NOMO-1 treated with DMSO at 0.1 percent for 48 hours (cell line): ENCODE results near the gene SEMA4D.
A peak's percentile ranks its signal among the peaks of the same experiment; 100 is the strongest.

Source experiments
- DNase-seq: peaks from one replicate; lab custom pipeline; 2025; ENCODE audit not compliant: unreplicated experiment; lab: John Stamatoyannopoulos, UW

SEMA4D gene

GRCh38 chr9:89497978-89498851 lies at the start of gene SEMA4D:
Gene SEMA4D, minus strand, starts transcription at chr9:89498113. Its CDS starts 92,657 bp downstream, at chr9:89405456.
- peak; percentile 36 for DNase-seq

DNA sequence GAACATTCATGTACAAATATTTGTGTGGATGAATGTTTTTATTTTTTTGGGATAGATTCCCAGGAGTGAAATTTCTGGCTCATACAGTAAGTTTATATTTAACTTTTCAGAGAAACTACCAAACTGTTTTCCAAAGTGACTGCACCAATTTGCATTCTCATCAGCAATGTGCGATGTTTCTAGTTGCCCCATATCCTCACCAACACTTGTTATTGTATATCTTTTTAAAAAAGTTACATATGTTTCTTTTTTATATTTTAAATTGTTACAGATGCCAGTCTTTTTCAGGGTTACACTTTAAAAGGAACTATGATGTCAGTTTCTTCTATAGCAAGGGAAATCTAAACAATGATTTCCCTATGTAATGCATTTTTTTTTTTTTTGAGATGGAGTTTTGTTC lies 49.1 kb upstream of the SEMA4D start:
- no peak for DNase-seq

DNA sequence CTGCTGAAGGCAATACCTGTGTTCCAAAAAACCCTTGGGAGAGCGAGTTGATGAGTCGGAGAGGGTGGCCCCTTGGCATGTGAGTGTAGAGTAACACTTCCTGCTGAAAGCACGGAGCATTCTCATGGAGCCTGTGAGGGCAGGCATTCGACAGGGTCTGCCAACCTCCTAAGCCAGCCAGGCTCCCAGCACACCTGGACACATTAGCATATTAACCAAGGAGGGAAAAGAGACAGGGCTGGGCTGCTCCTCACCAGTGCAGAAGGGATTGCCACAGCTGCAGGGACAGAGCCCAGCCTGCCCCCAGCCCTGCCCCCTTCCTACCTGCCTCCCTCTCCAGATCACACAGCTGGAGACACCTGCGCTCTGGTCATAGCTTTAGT lies 46.4 kb upstream of the SEMA4D start:
- DNase-seq = no peak

GRCh38 chr9:89543621-89544278 lies 45.8 kb upstream of the SEMA4D start:
- DNase-seq = no peak

DNA sequence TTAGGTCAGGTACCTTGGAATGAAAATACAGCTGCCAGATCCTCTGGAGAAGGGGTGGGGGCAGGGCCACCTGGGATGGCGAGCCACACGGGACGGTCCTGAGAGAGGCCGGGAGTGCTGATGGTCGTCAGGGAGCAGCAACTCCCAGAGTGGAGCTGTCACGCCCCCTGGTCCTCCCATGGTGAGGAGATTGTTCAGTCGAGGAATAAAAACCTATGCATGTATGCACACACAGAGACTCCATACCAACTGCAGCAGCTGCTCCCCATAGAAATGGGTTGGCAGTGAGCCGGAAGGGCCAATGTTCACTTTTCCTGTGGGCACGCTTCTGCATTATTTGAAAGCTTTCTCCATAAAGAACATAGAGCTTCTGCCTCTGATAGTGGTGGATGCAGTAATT lies 45.2 kb upstream of the SEMA4D start:
- DNase-seq = no peak

- no peak for DNase-seq
Observed at GRCh38 chr9:89542401-89543021, 44.6 kb upstream of the SEMA4D start.

DNA sequence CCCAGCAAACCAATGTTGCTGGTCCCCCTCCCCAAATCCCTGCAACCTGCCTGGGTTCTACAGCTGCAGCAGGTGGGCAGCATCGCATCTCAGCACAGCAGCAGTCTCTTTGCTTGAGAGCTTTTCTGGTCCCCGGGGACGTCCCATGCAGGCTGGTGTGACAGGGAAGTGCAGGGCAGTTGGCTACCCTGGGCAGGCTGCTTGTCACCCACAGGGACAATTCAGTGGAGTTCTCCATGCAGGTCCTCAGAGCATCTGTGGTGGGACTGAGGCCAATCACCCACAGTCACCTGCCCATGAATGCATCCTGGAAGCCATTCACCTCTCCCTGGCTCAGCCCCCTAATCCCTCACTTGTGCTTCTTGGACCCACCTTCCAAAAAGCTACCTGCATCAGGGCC lies 43.9 kb upstream of the SEMA4D start:
- DNase-seq = no peak

DNA sequence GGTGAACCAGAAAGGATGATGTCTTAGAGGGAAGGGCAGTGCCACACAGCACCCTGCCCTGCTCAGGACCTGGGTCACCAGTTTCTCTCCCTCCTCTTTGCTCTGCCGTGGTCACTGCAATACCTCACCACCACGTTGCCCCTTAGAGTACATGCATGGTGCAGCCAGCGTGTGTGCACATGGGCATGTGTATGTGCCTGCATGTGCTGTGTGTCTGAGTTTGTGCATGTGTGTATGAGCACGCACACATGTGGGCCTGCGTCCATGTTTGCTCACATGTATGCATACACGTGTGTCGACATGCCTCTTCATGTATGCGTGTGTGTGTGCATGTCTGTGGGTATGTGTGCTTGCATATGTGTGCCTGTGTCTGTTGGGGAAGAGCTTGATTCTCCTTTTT lies 41.5 kb upstream of the SEMA4D start:
- DNase-seq = no peak

GRCh38 chr9:89538871-89539270 lies 41.0 kb upstream of the SEMA4D start:
- no peak for DNase-seq

GRCh38 chr9:89537166-89537565 lies 39.3 kb upstream of the SEMA4D start:
- DNase-seq = no peak

DNA sequence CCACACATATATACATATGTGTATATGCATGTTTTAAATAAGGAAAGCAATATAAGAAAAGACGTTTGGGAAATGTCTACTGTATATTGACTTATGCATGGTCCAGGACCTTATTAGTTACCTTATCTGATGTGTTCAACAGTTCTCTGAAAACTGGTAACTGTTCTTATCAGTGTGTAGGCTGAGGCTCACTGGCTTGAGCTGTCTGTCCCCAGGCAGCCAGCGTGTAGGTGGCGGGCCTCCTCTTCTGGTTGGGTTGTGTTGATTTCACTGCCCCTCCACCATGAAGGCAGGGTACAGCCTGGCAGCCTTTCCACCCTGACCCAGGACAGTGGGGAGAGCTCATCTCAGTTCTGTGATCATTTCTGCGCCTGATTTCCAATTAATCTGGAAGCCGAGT lies 38.7 kb upstream of the SEMA4D start:
- DNase-seq = no peak

DNA sequence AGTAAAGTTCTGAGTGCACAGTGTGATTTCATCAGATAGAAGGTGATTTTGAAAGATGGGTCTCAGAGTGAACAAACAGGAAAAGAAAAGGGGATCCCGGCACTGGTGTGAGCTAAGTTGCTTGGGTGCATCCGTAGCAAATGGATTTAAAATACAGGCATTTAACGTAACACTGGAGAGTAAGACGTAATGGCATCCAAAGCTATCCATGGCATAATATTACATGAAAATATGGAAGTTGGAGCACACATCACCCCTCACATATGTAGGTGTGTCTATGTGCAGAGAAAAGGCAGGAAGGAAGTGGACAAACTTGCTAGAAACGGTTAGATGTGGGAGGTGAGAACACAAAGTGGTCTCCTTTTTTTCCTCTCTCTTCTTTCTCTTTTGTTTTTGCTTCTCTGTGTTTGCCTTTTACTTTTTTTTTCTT lies 38.2 kb upstream of the SEMA4D start:
- DNase-seq = peak; percentile 54

GRCh38 chr9:89535461-89535860 lies 37.5 kb upstream of the SEMA4D start:
- no peak for DNase-seq

DNA sequence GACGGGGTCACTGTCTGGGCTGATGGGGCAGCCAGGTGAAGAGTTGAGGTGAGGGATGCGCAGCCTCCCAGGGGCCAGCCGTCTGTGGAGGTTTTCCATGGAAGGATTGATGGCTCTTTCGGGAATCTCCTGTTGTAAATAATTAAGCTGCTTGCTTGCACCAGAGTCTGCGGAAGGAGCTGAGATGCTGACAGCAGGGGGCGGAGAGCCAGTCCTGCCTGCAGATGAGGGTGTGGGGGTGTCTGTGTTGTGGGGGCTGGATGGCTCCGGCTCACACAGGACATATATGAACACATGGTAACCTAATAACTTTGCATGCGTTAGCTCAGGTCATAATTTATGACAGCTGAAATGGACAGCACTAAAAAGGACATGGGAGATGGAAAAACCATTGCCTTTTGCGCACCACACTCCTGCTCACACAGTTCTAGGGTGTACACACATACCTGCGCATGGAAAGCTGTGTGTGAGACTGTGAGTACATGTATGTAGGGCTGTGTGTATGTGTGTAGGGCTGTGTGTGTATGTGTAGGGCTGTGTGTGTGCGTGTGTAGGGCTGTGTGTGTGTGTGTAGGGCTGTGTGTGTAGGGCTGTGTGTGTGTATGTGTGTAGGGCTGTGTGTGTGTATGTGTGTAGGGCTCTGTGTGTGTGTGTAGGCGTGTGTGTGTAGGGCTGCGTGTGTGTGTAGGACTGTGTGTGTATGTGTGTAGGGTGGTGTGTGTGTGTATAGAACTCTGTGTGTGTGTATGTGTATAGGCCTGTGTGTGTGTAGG lies 36.8 kb upstream of the SEMA4D start:
- no peak for DNase-seq

GRCh38 chr9:89533411-89534095 lies 35.6 kb upstream of the SEMA4D start:
- DNase-seq = no peak

- no peak for DNase-seq
Observed at GRCh38 chr9:89532944-89533343, 35.0 kb upstream of the SEMA4D start.

DNA sequence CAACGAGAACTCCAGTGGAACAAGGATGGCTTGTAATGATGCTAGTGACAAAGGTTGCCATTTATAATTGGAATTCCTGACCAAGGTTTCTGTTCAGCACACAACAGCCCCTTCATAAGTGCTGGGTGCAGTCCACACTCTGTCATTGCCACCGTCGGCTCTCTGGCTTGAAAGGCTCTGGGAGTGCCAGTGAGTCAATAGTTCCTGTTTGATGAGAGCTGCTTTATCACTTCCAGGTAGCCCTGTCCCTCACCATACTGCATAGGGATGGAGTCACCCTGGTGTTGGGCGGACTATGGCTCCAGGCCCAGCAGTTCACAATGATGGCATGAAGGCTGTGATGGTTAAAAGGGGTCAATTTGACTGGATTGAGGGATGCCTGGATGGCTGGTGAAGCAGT lies 34.6 kb upstream of the SEMA4D start:
- DNase-seq = no peak

- DNase-seq = no peak
Observed at GRCh38 chr9:89531766-89532165, 33.9 kb upstream of the SEMA4D start.

DNA sequence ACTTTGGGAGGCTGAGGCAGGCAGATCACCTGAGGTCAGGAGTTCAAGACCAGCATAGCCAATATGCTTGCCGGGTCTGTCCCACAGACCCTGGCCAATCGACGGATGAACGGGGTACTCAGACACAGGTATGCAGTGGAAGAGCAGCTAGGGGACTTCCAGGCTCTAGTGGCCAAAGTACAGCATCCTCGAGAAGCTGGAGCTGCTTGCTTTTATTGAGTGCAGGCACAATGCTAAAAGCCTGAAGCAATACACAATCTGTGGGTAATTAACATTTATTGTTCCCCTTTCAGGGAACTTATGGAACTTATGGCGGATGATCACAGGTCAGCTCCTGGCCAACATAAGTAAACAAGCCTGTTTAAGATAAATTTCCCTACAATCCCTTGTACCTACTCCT lies 32.8 kb upstream of the SEMA4D start:
- peak; percentile 17 for DNase-seq

- no peak for DNase-seq
Observed at GRCh38 chr9:89529243-89530035, 31.5 kb upstream of the SEMA4D start.
